H1 (cell line): ENCODE data around the gene TOMM6. TPM values are rescaled to one million over a fixed set of nuclear protein-coding genes. Genes with fewer than 3 reads are reported as not detected.

Experiments
- CTCF ChIA-PET: fragments of 300-600 bp; sonication (Branson Sonifier 250); formaldehyde crosslinking; loops from one replicate; lab custom pipeline; 2021; ENCODE audit not compliant: partially characterized antibody; lab: Charles Lee
- POLR2A ChIA-PET: fragments of 300-600 bp; sonication (Branson Sonifier 250); formaldehyde crosslinking; loops from one replicate; lab custom pipeline; 2021; ENCODE audit warnings: inconsistent platforms; ENCODE audit not compliant: partially characterized antibody; lab: Charles Lee
- DNase-seq, 2 experiments: peaks; one replicate each; pipeline versions ENCODE4 v3.0.0 to v3.0.0-alpha.2; 2010 to 2022; ENCODE audit warnings: low spot score in 2 of 2, low read depth in 1 of 2, mixed read lengths in 1 of 2
- FAIRE-seq: peaks from 2 replicates; lab custom pipeline; 2011; peaks lifted over from hg19 to GRCh38; lab: Jason Lieb, UNC
- H2AFZ ChIP-seq: 2 replicates; pipeline ENCODE4 v1.8.1; 2012; ENCODE audit warnings: low read length, inconsistent platforms
- H2AK5ac ChIP-seq: 2 replicates; pipeline ENCODE4 v1.6.1; 2013; ENCODE audit warnings: low read depth, low read length
- H2BK120ac ChIP-seq: replicated peaks from 2 replicates; pipeline ENCODE3; 2013; ENCODE audit warnings: low read depth, low read length, inconsistent platforms
- H2BK12ac ChIP-seq: 2 replicates; pipeline ENCODE4 v1.6.1; 2013; ENCODE audit warnings: low read depth, low read length
- H2BK15ac ChIP-seq: 2 replicates; pipeline ENCODE4 v1.6.1; 2013; ENCODE audit warnings: low read length
- H2BK20ac ChIP-seq: 2 replicates; pipeline ENCODE4 v1.6.1; 2013; ENCODE audit warnings: low read length
- H2BK5ac ChIP-seq: 2 replicates; pipeline ENCODE4 v1.6.1; 2013; ENCODE audit warnings: low read depth, low read length
- H3K14ac ChIP-seq: 2 replicates; pipeline ENCODE4 v1.6.1; 2013; ENCODE audit warnings: inconsistent platforms; ENCODE audit not compliant: insufficient read length
- H3K18ac ChIP-seq: 2 replicates; pipeline ENCODE4 v1.6.1; 2013; ENCODE audit warnings: low read length; ENCODE audit errors: extremely low read depth
- H3K23ac ChIP-seq: 2 replicates; pipeline ENCODE4 v1.6.1; 2013; ENCODE audit warnings: inconsistent platforms; ENCODE audit not compliant: insufficient read length
- H3K23me2 ChIP-seq: 2 replicates; pipeline ENCODE4 v1.6.1; 2013; ENCODE audit warnings: low read depth, low read length
- H3K27ac ChIP-seq: 2 replicates; pipeline ENCODE4 v1.6.1; 2011; ENCODE audit warnings: low read depth, low read length, inconsistent platforms
- H3K27me3 ChIP-seq, 4 experiments: replicated peaks in 1 of 4; 1 replicate in 1 of 4; 2 replicates in 3 of 4; pipeline versions ENCODE4 v1.6.1 to v1.8.1; 2011 to 2013; ENCODE audit warnings: low read length in 3 of 4, mild to moderate bottlenecking in 3 of 4, inconsistent platforms in 2 of 4, mixed read lengths in 2 of 4, moderate library complexity in 1 of 4; ENCODE audit not compliant: control insufficient read depth in 3 of 4, insufficient read depth in 3 of 4; ENCODE audit errors: extremely low read depth in 1 of 4
- H3K36me3 ChIP-seq, 4 experiments: 2 replicates each; pipeline versions ENCODE4 v1.6.1 to v1.8.1; 2011 to 2013; ENCODE audit warnings: mild to moderate bottlenecking in 4 of 4, low read length in 3 of 4, moderate library complexity in 2 of 4, control low read depth in 1 of 4, inconsistent platforms in 1 of 4; ENCODE audit not compliant: insufficient read depth in 4 of 4, control insufficient read depth in 2 of 4
- H3K4ac ChIP-seq: replicated peaks from 2 replicates; pipeline ENCODE3; 2013; ENCODE audit warnings: low read length, low read depth, mixed read lengths, inconsistent platforms; ENCODE audit not compliant: insufficient read length
- H3K4me1 ChIP-seq, 4 experiments: replicated peaks in 1 of 4; 1 replicate in 1 of 4; 2 replicates in 3 of 4; pipeline versions ENCODE4 v1.6.1 to v1.8.1; 2011 to 2013; ENCODE audit warnings: low read length in 3 of 4, inconsistent platforms in 2 of 4, mixed read lengths in 1 of 4; ENCODE audit not compliant: insufficient read depth in 4 of 4, control insufficient read depth in 3 of 4
- H3K4me2 ChIP-seq, 2 experiments: 2 replicates each; pipeline versions ENCODE4 v1.6.1 to v1.8.1; 2011 to 2013; ENCODE audit warnings: low read depth in 2 of 2, low read length in 2 of 2, control low read depth in 1 of 2, inconsistent platforms in 1 of 2, mild to moderate bottlenecking in 1 of 2; ENCODE audit not compliant: insufficient read depth in 1 of 2
- H3K4me3 ChIP-seq, 4 experiments: fragments of 200-600, 300-600 bp in 1 of 4; sonication (generic), shearing (Covaris generic), sonication (Bioruptor Twin) in 1 of 4; 2 replicates each; pipeline versions ENCODE4 v1.5.1 to v1.8.1; 2011 to 2016; ENCODE audit warnings: low read length in 4 of 4, low read depth in 3 of 4, control low read depth in 2 of 4, inconsistent platforms in 2 of 4, mild to moderate bottlenecking in 2 of 4, mixed read lengths in 1 of 4, moderate library complexity in 1 of 4; ENCODE audit not compliant: insufficient read depth in 2 of 4; ENCODE audit errors: extremely low read depth in 1 of 4
- H3K56ac ChIP-seq: replicated peaks from 2 replicates; pipeline ENCODE3; 2013; ENCODE audit warnings: low read depth, mild to moderate bottlenecking, mixed read lengths, low read length, inconsistent platforms; ENCODE audit not compliant: insufficient read length
- H3K79me1 ChIP-seq: 2 replicates; pipeline ENCODE4 v1.6.1; 2013; ENCODE audit warnings: low read depth, low read length, control low read depth
- H3K79me2 ChIP-seq, 2 experiments: 2 replicates each; pipeline versions ENCODE4 v1.6.1 to v1.8.1; 2012 to 2013; ENCODE audit warnings: low read length in 2 of 2, mild to moderate bottlenecking in 2 of 2, inconsistent platforms in 1 of 2; ENCODE audit not compliant: insufficient read depth in 2 of 2, control insufficient read depth in 1 of 2
- H3K9ac ChIP-seq, 4 experiments: replicated peaks in 1 of 4; 1 replicate in 1 of 4; 2 replicates in 3 of 4; pipeline versions ENCODE4 v1.6.1 to v1.8.1; 2011 to 2013; ENCODE audit warnings: low read depth in 3 of 4, low read length in 3 of 4, control low read depth in 2 of 4, mild to moderate bottlenecking in 2 of 4, moderate library complexity in 2 of 4, inconsistent platforms in 1 of 4; ENCODE audit errors: extremely low read depth in 1 of 4
- H3K9me3 ChIP-seq, 2 experiments: 2 replicates each; pipeline versions ENCODE4 v1.6.1 to v1.8.1; 2012 to 2013; ENCODE audit warnings: mild to moderate bottlenecking in 2 of 2, moderate library complexity in 2 of 2, control low read depth in 1 of 2, inconsistent platforms in 1 of 2, low read depth in 1 of 2, low read length in 1 of 2, mixed read lengths in 1 of 2; ENCODE audit not compliant: insufficient read depth in 2 of 2
- H4K20me1 ChIP-seq, 2 experiments: replicated peaks in 1 of 2; 2 replicates each; pipeline versions ENCODE3 to v1.8.1; 2011 to 2013; ENCODE audit warnings: inconsistent platforms in 2 of 2, low read length in 2 of 2, mild to moderate bottlenecking in 1 of 2; ENCODE audit not compliant: insufficient read depth in 2 of 2, control insufficient read depth in 1 of 2
- H4K5ac ChIP-seq: 2 replicates; pipeline ENCODE4 v1.6.1; 2013; ENCODE audit warnings: low read length, low read depth, mixed read lengths, inconsistent platforms; ENCODE audit not compliant: insufficient read length
- H4K8ac ChIP-seq: 2 replicates; pipeline ENCODE4 v1.8.0; 2013; ENCODE audit warnings: mild to moderate bottlenecking, moderate library complexity, low read length, inconsistent platforms; ENCODE audit not compliant: insufficient read depth; ENCODE audit errors: extremely low read depth
- H4K91ac ChIP-seq: replicated peaks from 2 replicates; pipeline ENCODE3; 2013; ENCODE audit warnings: low read length, mixed read lengths, inconsistent platforms; ENCODE audit not compliant: insufficient read length
- CBX8 ChIP-seq: fragments of 300-800, 300-1000 bp; sonication (generic); IDR thresholded peaks from 2 replicates; pipeline ENCODE4 v1.7.1; 2016; ENCODE audit warnings: low read depth, low read length, borderline replicate concordance
- CTCF ChIP-seq, 3 experiments: IDR thresholded peaks; 1 replicate in 2 of 3; 2 replicates in 1 of 3; pipeline versions ENCODE4 v1.5.1 to v1.6.1; 2011; ENCODE audit warnings: low read length in 3 of 3, mild to moderate bottlenecking in 3 of 3, inconsistent platforms in 2 of 3, low read depth in 1 of 3, moderate library complexity in 1 of 3; ENCODE audit not compliant: insufficient read depth in 1 of 3; ENCODE audit errors: control extremely low read depth in 1 of 3
- GTF2F1 ChIP-seq: IDR thresholded peaks from 2 replicates; pipeline ENCODE4 v1.6.1; 2012; ENCODE audit warnings: low read depth, low read length, improper control_type of control experiment, borderline replicate concordance
- HDAC2 ChIP-seq, 2 experiments: fragments of 300-600 bp in 1 of 2; sonication (generic) in 1 of 2; IDR thresholded peaks; 2 replicates each; pipeline ENCODE4 v1.6.1; 2011 to 2012; ENCODE audit warnings: low read depth in 2 of 2, low read length in 2 of 2, mild to moderate bottlenecking in 2 of 2, moderate library complexity in 2 of 2, borderline replicate concordance in 1 of 2, inconsistent platforms in 1 of 2
- JUN ChIP-seq: IDR thresholded peaks from 2 replicates; pipeline ENCODE4 v1.6.1; 2011; ENCODE audit warnings: low read depth, mild to moderate bottlenecking, improper control_type of control experiment, low read length
- JUND ChIP-seq: IDR thresholded peaks from 2 replicates; pipeline ENCODE4 v1.6.1; 2011; ENCODE audit warnings: mild to moderate bottlenecking, improper control_type of control experiment, low read length
- POLR2AphosphoS5 ChIP-seq: IDR thresholded peaks from 2 replicates; pipeline ENCODE4 v1.6.1; 2011; ENCODE audit warnings: low read depth, low read length
- RBBP5 ChIP-seq: IDR thresholded peaks from 2 replicates; pipeline ENCODE4 v1.7.1; 2012; ENCODE audit warnings: low read depth, mild to moderate bottlenecking, inconsistent platforms, low read length, moderate library complexity, borderline replicate concordance
- SIRT6 ChIP-seq: IDR thresholded peaks from one replicate; pipeline ENCODE4 v1.7.1; 2012; ENCODE audit warnings: low read length, inconsistent platforms
- SP2 ChIP-seq: IDR thresholded peaks from 2 replicates; pipeline ENCODE4 v1.6.1; 2012; ENCODE audit warnings: mild to moderate bottlenecking, low read length, inconsistent platforms
- TCF12 ChIP-seq: IDR thresholded peaks from 2 replicates; pipeline ENCODE4 v1.6.1; 2011; ENCODE audit warnings: low read depth, mild to moderate bottlenecking, low read length
- WGBS, 2 experiments: shearing (Covaris generic) in 1 of 2; methylation state at CpG; one replicate each; pipeline versions ENCODE4 v1.1.6 to v1.1.7; 2013 to 2015; ENCODE audit warnings: low lambda C conversion rate in 2 of 2, mixed read lengths in 2 of 2, inconsistent platforms in 1 of 2, low coverage in 1 of 2, missing lambda C conversion rate in 1 of 2; ENCODE audit not compliant: insufficient replicate concordance in 2 of 2, insufficient coverage in 1 of 2, insufficient read length in 1 of 2; ENCODE audit errors: extremely low coverage in 1 of 2, missing lambda C conversion rate in 1 of 2; 5-methylcytosine and 5-hydroxymethylcytosine counted together
- polyA plus RNA-seq, 7 experiments: library from polyadenylated mRNA; depleted of rRNA in 3 of 7; stranded (reverse) in 5 of 7; unstranded in 2 of 7; fragments of >200 nt in 5 of 7; fragments of 200-250 nt in 2 of 7; gene quantifications; 1 replicate in 5 of 7; 2 replicates in 1 of 7; 4 replicates in 1 of 7; pipeline versions ENCODE4 v1.2.1 to v1.2.3, GENCODE V29; 2011 to 2013; ENCODE audit warnings: missing spikeins in 2 of 7, mixed read lengths in 2 of 7
- total RNA-seq: library from RNA; stranded (reverse); fragmentation: NEBNext Ultra II Directional; extraction: Animal tissue kit (Norgen Biotek cat#: 25700); gene quantifications from 2 replicates; pipeline ENCODE4 v1.2.1, GENCODE V29; 2021

The TOMM6 gene
- total and polyA plus RNA-seq, 2 of the 8 experiments (the other 6 are each of a cell fraction or from before 2014, with no cell fraction given) = 228 to 560 TPM

GRCh38 chr6:41774841-41775240, 12.7 kb upstream of the TOMM6 start:
- ChIA-PET CTCF (interaction anchor here (0.6 to 5.2 kb wide), 27 partner anchors 10 to 441 kb away, joined by 3 to 58 read pairs (median 7); partner anchors contain the start of genes TFEB and TOMM6), POLR2A (no interaction called here)
- H3K14ac ChIP-seq = no peak overlapping the region
- H2AFZ ChIP-seq = no peak overlapping the region
- no peak overlapping the region for H4K91ac ChIP-seq
- H3K18ac ChIP-seq = no peak overlapping the region
- no peaks in the 10 kb centered on the region for H3K9me3 ChIP-seq
- H3K56ac ChIP-seq = no peak overlapping the region
- TF ChIP-seq HDAC2 (IDR thresholded peaks at IDR 0.05; ENCODE audit: borderline replicate concordance in 1 of 2, low read depth in 2 of 2, low read length in 2 of 2) (no peak), RBBP5 (no peak), SP2 (no peak), JUND (no peak), JUN (no peak), SIRT6 (no peak), GTF2F1 (no peak), TCF12 (no peak), CBX8 (no peak), POLR2AphosphoS5 (no peak), CTCF (IDR thresholded peaks at IDR 0.05; ENCODE audit: control extremely low read depth in 1 of 3, insufficient read depth in 1 of 3, low read depth in 1 of 3, low read length in 3 of 3) (no peak)
- no peak overlapping the region for H2AK5ac ChIP-seq
- no peak overlapping the region for H4K5ac ChIP-seq
- DNase-seq = no peak
- no peaks in the 10 kb centered on the region; a peak in 1 of 7 replicates for H3K27me3 ChIP-seq
- H2BK120ac ChIP-seq = no peak overlapping the region
- no peak overlapping the region for H2BK20ac ChIP-seq
- no peaks in the 10 kb centered on the region for H3K79me1 ChIP-seq
- no peak overlapping the region for H3K27ac ChIP-seq
- no peak for FAIRE-seq
- peaks cover 0 to 5% (median 3%) of the 10 kb centered on the region in 4 experiments; a peak in 1 of 7 replicates for H3K4me1 ChIP-seq
- H4K8ac ChIP-seq = no peak overlapping the region
- H3K9ac ChIP-seq = no peak overlapping the region
- H3K36me3 ChIP-seq = peaks cover 0 to 7% (median 4%) of the 10 kb centered on the region in 4 experiments; a peak in 5 of 8 replicates
- H3K4ac ChIP-seq = no peak overlapping the region
- peaks cover 4% of the 10 kb centered on the region; the same call in 1 of the 2 replicates for H3K23me2 ChIP-seq
- H2BK12ac ChIP-seq = no peak overlapping the region
- no peak overlapping the region for H2BK15ac ChIP-seq
- peaks cover 0 to 3% of the 10 kb centered on the region in 2 experiments for H4K20me1 ChIP-seq
- no peak overlapping the region for H3K4me3 ChIP-seq
- 98% methylated on average over 3 of the region's 3 CpGs; no CpG with 5 or more reads in 1 of the 2 experiments for WGBS, 2 experiments
- H3K23ac ChIP-seq = no peak overlapping the region
- no peak overlapping the region for H2BK5ac ChIP-seq
- no peaks in the 10 kb centered on the region for H3K79me2 ChIP-seq
- no peak overlapping the region for H3K4me2 ChIP-seq
